GM12892 (cell line): ENCODE measurements around the gene RSU1.

Source experiments
- POLR2A ChIP-seq: IDR thresholded peaks from 2 replicates; pipeline ENCODE4 v1.6.1; 2011; ENCODE audit warnings: low read depth, low read length, control low read depth
- POLR2AphosphoS5 ChIP-seq: IDR thresholded peaks from 2 replicates; pipeline ENCODE4 v1.6.1; 2011; ENCODE audit warnings: low read depth, low read length, control low read depth
- TAF1 ChIP-seq: IDR thresholded peaks from 2 replicates; pipeline ENCODE4 v1.6.1; 2011; ENCODE audit warnings: low read depth, mild to moderate bottlenecking, control low read depth, low read length, borderline replicate concordance

DNA sequence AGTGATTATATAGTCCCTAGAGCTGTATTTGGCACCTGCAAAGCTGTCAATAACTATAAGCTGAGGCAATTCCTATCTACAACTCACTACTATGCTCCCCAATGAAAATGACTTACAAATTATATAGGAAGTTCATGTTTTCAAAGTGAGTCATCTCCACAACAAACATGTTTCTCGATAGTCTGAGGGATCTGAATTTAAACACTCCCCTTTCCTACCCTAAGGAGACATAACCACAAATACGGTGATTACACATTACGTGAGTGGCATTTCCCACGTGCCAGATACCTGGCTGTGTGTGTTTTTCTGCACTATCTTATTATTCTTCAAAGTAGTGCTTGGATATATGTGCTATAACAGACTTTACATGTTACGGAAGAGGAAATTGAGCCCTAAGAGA lies 173.1 kb downstream of the RSU1 start:
- no peak for TF ChIP-seq POLR2A
- TF ChIP-seq TAF1: no peak
- no peak for TF ChIP-seq POLR2AphosphoS5
